Right lobe of liver (tissue), 6 donors: Measurements from ENCODE around the gene CDC25C. TPM values are rescaled to one million over a fixed set of nuclear protein-coding genes. Genes with fewer than 3 reads are reported as not detected.

ENCODE experiments used
- ATAC-seq, 4 donors: fragments of 200-7000 bp; cut with Tn5 transposase; one replicate each; pipeline ENCODE4 v1.9.1; 2020; ENCODE audit warnings: mild to moderate bottlenecking in 4 of 4, moderate library complexity in 4 of 4
- DNase-seq, 3 donors: peaks; one replicate each; pipeline ENCODE4 v3.0.0-alpha.2; 2020
- H3K27ac ChIP-seq, 3 donors: fragments of 200-600 bp; one replicate each; pipeline ENCODE4 v1.8.0; 2022
- H3K27me3 ChIP-seq, 2 donors: fragments of 200-600 bp; one replicate each; pipeline ENCODE4 v1.8.0; 2022
- H3K36me3 ChIP-seq, 4 donors: fragments of 200-600 bp; sonication (generic) in 1 of 4; one replicate each; pipeline versions ENCODE4 v1.5.1 to v1.8.0; 2017 to 2022; ENCODE audit warnings: control low read depth in 1 of 4
- H3K4me1 ChIP-seq, 4 donors: fragments of 200-600 bp; sonication (generic) in 1 of 4; one replicate each; pipeline versions ENCODE4 v1.5.1 to v1.8.0; 2017 to 2022; ENCODE audit warnings: control low read depth in 1 of 4
- H3K4me3 ChIP-seq, 3 donors: fragments of 200-600 bp; one replicate each; pipeline ENCODE4 v1.8.0; 2022
- H3K9me3 ChIP-seq, 4 donors: fragments of 200-600 bp; sonication (generic) in 1 of 4; one replicate each; pipeline versions ENCODE4 v1.5.1 to v1.8.0; 2017 to 2022; ENCODE audit warnings: control low read depth in 1 of 4
- POLR2A ChIP-seq: fragments of 450-650 bp; IDR thresholded peaks from one replicate; pipeline ENCODE4 v1.6.1; 2017; ENCODE audit warnings: antibody characterized with exemption, mild to moderate bottlenecking
- whole genome bisulfite sequencing: methylation state at CpG from one replicate; pipeline ENCODE4 v1.1.6; 2018; ENCODE audit warnings: low coverage, low lambda C conversion rate; ENCODE audit not compliant: insufficient coverage; ENCODE audit errors: missing lambda C conversion rate; 5-methylcytosine and 5-hydroxymethylcytosine counted together
- intact Hi-C, 2 donors: fragments of 100-400 bp; cut with DNase I; formaldehyde crosslinking; loops; one replicate each; pipeline versions ENCODE4 v1.11.2 to v1.14.1; 2022
- total RNA-seq, 6 experiments: library from RNA; depleted of rRNA in 2 of 6; stranded (reverse); fragments of >200 nt in 2 of 6; fragmentation: NEBNext Ultra II Directional in 3 of 6; extraction: Animal tissue kit (Norgen Biotek cat#: 25700) in 3 of 6; gene quantifications; one replicate each; pipeline versions ENCODE4 v1.1.0 to v1.2.4, GENCODE V29; 2016 to 2023
- TF ChIP-seq, protein P1 (sequence below), 4 donors: fragments of 200-600 bp in 3 of 4; fragments of 450-650 bp in 1 of 4; IDR thresholded peaks; one replicate each; pipeline versions ENCODE4 v1.5.1 to v1.8.0; 2016 to 2022; ENCODE audit warnings: antibody characterized with exemption in 4 of 4, mild to moderate bottlenecking in 2 of 4
- donor health status: DM: no; HTN: yes; CAD: no.
- donor health status: DM: no; HTN: no; CAD: no.
- donor health status: DM: no; HTN: no; CAD: no.
- donor health status: DM: no; HTN: yes; CAD: no.
- donor health status: DM: no; HTN: yes; CAD: no.

Gene CDC25C
- total RNA-seq, 6 experiments from 2014 or later, result 0.18 to 0.43 (median 0.24) TPM; not detected in 3

DNA sequence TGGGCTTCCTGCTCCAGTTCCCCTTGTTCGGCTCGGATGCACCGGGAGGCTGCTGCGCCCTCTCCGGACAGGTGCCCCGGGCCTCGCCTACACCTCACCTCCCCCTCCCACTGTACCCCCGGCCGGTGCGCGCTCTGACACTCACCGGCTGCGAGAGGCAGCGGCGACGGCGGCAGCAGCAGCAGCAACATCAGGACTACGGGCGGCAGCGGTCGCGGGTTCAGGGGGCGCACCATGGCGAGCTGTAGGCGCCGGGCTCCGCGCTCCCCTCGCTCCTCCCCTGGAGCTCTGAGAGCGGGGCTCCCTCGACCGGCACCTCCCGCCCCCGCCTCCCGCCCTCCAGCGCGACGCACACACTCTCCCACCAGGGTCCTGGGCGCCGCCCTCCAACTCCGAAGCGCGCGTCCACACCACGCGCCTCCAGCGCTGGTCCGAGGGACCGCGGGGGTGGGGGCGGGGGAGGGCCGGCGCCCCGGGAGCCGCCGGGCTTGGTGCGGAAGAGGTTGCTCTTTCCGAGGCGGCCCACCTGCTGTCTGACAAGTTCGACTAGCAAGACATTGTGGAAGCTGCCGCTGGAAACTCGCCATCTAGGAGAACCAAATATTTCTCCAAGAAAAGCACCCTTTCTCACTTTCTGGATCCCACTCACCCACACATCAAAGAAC lies 57.3 kb downstream of the CDC25C start, which contains the start of gene GFRA3:
TSS of gene GFRA3 (minus strand) at position 433 of the 665 bp plus-strand sequence. CDS start at position 236, 197 bp downstream.
- Histone ChIP-seq H3K27me3 (no peaks in the 10 kb centered on the region), H3K4me3 (peak within 1 kb of the TSS in 1 of 3 donors; percentile 1), H3K36me3 (no peaks in the 10 kb centered on the region), H3K27ac (no peak within 1 kb of the TSS), H3K4me1 (peaks cover 0 to 32% (median 14%) of the 10 kb centered on the region in 4 donors), H3K9me3 (no peaks in the 10 kb centered on the region)
- TF ChIP-seq, protein P1, sequence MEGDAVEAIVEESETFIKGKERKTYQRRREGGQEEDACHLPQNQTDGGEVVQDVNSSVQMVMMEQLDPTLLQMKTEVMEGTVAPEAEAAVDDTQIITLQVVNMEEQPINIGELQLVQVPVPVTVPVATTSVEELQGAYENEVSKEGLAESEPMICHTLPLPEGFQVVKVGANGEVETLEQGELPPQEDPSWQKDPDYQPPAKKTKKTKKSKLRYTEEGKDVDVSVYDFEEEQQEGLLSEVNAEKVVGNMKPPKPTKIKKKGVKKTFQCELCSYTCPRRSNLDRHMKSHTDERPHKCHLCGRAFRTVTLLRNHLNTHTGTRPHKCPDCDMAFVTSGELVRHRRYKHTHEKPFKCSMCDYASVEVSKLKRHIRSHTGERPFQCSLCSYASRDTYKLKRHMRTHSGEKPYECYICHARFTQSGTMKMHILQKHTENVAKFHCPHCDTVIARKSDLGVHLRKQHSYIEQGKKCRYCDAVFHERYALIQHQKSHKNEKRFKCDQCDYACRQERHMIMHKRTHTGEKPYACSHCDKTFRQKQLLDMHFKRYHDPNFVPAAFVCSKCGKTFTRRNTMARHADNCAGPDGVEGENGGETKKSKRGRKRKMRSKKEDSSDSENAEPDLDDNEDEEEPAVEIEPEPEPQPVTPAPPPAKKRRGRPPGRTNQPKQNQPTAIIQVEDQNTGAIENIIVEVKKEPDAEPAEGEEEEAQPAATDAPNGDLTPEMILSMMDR (IDR thresholded peaks at IDR 0.05), result no peak
- no peak for TF ChIP-seq POLR2A
- ATAC-seq, result no peak
- intact Hi-C loops, result no loop called here
- WGBS, result 38% methylated on average over 18 of the region's 62 CpGs
- no peak for DNase-seq

DNA sequence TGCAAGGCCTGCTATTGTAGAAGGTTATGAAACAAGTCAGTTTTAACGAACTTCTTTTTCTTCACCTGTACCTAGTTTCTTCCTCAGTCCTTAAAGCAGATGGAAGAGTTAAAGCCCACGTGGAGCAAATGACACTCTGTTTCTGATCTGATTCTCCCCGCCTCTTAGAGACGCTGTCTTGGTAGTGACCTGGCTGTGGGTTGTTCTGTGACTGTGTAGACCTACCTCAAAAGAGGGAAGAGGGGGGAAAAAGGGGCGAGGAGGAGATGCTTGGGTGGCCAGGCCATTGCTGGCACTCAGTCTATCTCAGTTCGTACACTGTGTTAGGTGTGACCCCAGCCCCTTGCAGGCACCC lies 57.8 kb downstream of the CDC25C start:
- 77% methylated on average over 6 of the region's 6 CpGs for WGBS
- no peaks in the 10 kb centered on the region for H3K27me3 ChIP-seq
- H3K36me3 ChIP-seq, result no peaks in the 10 kb centered on the region
- ATAC-seq (no peak), DNase-seq (no peak)
- no peak for TF ChIP-seq POLR2A
- peak overlapping the region in 1 of 3 donors; percentile 1 for H3K4me3 ChIP-seq
- intact Hi-C loops, result no loop called here
- H3K4me1 ChIP-seq, result peaks cover 0 to 32% (median 14%) of the 10 kb centered on the region in 4 donors
- no peaks in the 10 kb centered on the region for H3K9me3 ChIP-seq
- no peak overlapping the region for H3K27ac ChIP-seq

DNA sequence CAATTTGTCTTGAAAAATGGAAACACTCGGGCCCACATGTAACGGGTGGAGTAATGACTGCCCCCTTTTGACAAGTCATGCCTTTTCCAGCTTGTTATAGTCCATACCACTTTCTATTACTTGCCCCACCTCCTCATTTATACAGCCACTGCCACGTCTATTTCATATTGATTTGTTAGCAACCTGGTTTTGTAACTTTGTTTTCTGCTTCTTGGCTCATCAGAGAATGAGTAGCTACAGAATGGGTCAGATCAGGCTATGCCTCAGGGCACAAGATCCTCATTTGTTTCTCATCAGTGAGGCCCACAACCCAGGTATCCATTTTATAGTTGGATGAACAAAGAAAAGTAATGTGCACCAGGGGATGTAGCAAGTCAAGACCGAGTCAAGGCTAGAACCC lies 58.9 kb downstream of the CDC25C start:
- DNase-seq (no peak), ATAC-seq (peak; percentile 45 to 56 (median 51))
- Histone ChIP-seq H3K27ac (peak overlapping the region in 1 of 3 donors; percentile 20), H3K4me3 (no peak overlapping the region), H3K9me3 (no peaks in the 10 kb centered on the region), H3K27me3 (no peaks in the 10 kb centered on the region), H3K36me3 (no peaks in the 10 kb centered on the region), H3K4me1 (peaks cover 0 to 32% (median 14%) of the 10 kb centered on the region in 4 donors)
- WGBS, result 63% methylated on average over 4 of the region's 4 CpGs
- TF ChIP-seq, protein P1 (IDR thresholded peaks at IDR 0.05), result no peak
- no peak for TF ChIP-seq POLR2A
- intact Hi-C loops, result no loop called here

DNA sequence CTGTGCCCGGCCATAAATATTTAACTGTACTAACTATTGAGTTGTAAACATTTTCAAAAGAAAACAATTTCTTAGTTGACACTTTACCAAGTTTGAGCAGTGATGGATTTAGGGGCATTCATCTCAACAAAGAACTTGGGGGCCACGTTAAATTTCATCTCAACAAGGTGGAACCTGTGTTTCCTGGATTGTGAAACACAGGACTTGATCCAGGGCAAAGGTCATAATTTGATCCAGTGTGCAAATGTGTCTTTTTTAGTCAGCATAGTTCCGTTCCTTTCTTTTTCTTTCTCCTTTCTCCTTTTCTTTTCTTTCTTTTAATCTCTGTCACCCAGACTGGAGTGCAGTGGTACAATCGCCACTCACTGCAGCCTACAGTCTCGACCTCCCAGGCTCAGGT lies 60.3 kb downstream of the CDC25C start:
- H3K27ac ChIP-seq, result peak overlapping the region in 2 of 3 donors; percentile 45 to 47
- 38% methylated on average over 5 of the region's 5 CpGs for WGBS
- no peaks in the 10 kb centered on the region for H3K27me3 ChIP-seq
- intact Hi-C loops, result no loop called here
- no peaks in the 10 kb centered on the region for H3K36me3 ChIP-seq
- DNase-seq, result no peak
- no peaks in the 10 kb centered on the region for H3K9me3 ChIP-seq
- TF ChIP-seq, protein P1 (IDR thresholded peaks at IDR 0.05), result no peak
- TF ChIP-seq POLR2A, result no peak
- H3K4me1 ChIP-seq, result peaks cover 0 to 28% (median 13%) of the 10 kb centered on the region in 4 donors
- ATAC-seq, result peak; percentile 62 to 82 (median 75)
- H3K4me3 ChIP-seq, result peak overlapping the region in 2 of 3 donors; percentile 16 to 37

DNA sequence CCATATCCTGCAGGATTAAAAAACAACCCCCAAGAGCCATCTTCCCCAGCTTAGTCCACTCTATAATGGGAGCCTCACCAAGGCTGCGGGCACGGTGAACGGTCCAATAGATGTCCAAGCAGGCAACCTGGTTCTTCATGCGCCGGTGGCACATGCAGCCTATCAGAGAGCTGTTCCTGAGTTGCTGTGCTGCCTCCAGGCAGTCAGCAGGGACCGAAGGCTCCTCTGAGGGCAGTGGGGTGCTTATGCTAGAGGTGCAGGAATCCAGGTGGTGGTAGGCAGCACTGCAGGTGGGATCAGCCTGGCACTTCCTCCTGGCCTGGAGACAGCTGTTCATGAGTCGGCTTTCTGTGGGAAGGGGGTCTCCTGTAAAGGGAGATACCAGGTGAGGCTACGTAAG lies 67.4 kb downstream of the CDC25C start:
- Histone ChIP-seq H3K4me1 (no peaks in the 10 kb centered on the region), H3K4me3 (no peak overlapping the region), H3K27ac (no peak overlapping the region), H3K27me3 (no peaks in the 10 kb centered on the region), H3K36me3 (no peaks in the 10 kb centered on the region), H3K9me3 (no peaks in the 10 kb centered on the region)
- TF ChIP-seq POLR2A, result no peak
- TF ChIP-seq, protein P1 (IDR thresholded peaks at IDR 0.05), result no peak
- DNase-seq (no peak), ATAC-seq (no peak)
- intact Hi-C loops, result no loop called here
- 100% methylated on average over 1 of the region's 8 CpGs for WGBS
